Gastrocnemius medialis (tissue), 4 donors: ENCODE results near the gene SLC25A30. TPM values are rescaled to one million over a fixed set of nuclear protein-coding genes. Genes with fewer than 3 reads are reported as not detected.
"Not testable (repeated sequence)": the region's sequence is repeated elsewhere in the genome, so short reads cannot be mapped to it uniquely, and the experiment has no call there.

ENCODE experiments used
- ATAC-seq, 2 donors: fragments of 150-250 bp; one replicate each; pipeline ENCODE4 v1.9.1; 2016
- DNase-seq, 2 donors: peaks; one replicate each; pipeline ENCODE4 v3.0.0-alpha.2; 2019
- H3K27ac ChIP-seq, 4 donors: fragments of 200-600 bp; sonication (generic); 1 replicate in 1 of 4; 2 replicates in 3 of 4; pipeline ENCODE4 v1.5.1; 2016 to 2018; ENCODE audit warnings: mild to moderate bottlenecking in 2 of 4, moderate library complexity in 1 of 4
- H3K27me3 ChIP-seq, 3 donors: fragments of 200-600 bp; sonication (generic) in 2 of 3; 1 replicate in 1 of 3; 2 replicates in 2 of 3; pipeline versions ENCODE4 v1.5.1 to v1.6.0; 2016 to 2019; ENCODE audit warnings: mild to moderate bottlenecking in 1 of 3, moderate library complexity in 1 of 3
- H3K36me3 ChIP-seq, 2 donors: fragments of 200-600 bp; sonication (generic) in 1 of 2; one replicate each; pipeline ENCODE4 v1.5.1; 2017 to 2018
- H3K4me1 ChIP-seq, 2 donors: fragments of 200-600 bp; sonication (generic) in 1 of 2; one replicate each; pipeline ENCODE4 v1.5.1; 2016 to 2017; ENCODE audit warnings: mild to moderate bottlenecking in 2 of 2
- H3K4me3 ChIP-seq, 4 donors: fragments of 200-600 bp; sonication (generic) in 3 of 4; 1 replicate in 1 of 4; 2 replicates in 3 of 4; pipeline ENCODE4 v1.5.1; 2016 to 2019; ENCODE audit warnings: mild to moderate bottlenecking in 2 of 4
- H3K9me3 ChIP-seq, 3 donors: fragments of 200-600 bp; sonication (generic) in 2 of 3; 1 replicate in 1 of 3; 2 replicates in 2 of 3; pipeline ENCODE4 v1.5.1; 2016 to 2019
- CTCF ChIP-seq, 5 experiments: fragments of 450-650 bp in 3 of 5; fragments of 200-600 bp in 2 of 5; sonication (generic) in 2 of 5; IDR thresholded peaks in 4 of 5; conservative IDR thresholded peaks in 1 of 5; 1 replicate in 4 of 5; 2 replicates in 1 of 5; pipeline ENCODE4 v1.5.1; 2016 to 2019; ENCODE audit warnings: antibody characterized with exemption in 5 of 5, mild to moderate bottlenecking in 3 of 5, moderate library complexity in 3 of 5
- POLR2A ChIP-seq, 2 donors: fragments of 450-650 bp; IDR thresholded peaks; one replicate each; pipeline ENCODE4 v1.6.1; 2017; ENCODE audit warnings: antibody characterized with exemption in 2 of 2, mild to moderate bottlenecking in 2 of 2, moderate library complexity in 2 of 2
- in situ Hi-C, 4 donors: fragments of 200-750 bp; cut with MboI; loops; one replicate each; pipeline versions ENCODE4 v1.15.0 to v1.8.0; 2017; ENCODE audit warnings: low sequenced_read_pairs in 4 of 4
- intact Hi-C: fragments of 100-400 bp; cut with DNase I; formaldehyde crosslinking; loops from one replicate; pipeline ENCODE4 v1.15.1; 2023; ENCODE audit warnings: low total_unique reads
- total RNA-seq, 4 donors: library from RNA; depleted of rRNA; stranded (reverse); fragments of >200 nt; gene quantifications; one replicate each; pipeline versions ENCODE4 v1.1.0 to v1.2.3, GENCODE V29; 2016

The SLC25A30 gene
- total RNA-seq, 4 donors from 2014 or later = 4.2 to 27.1 (median 14.6) TPM

- peak in 1 of 2 donors; percentile 48 for ATAC-seq
- Histone ChIP-seq H3K27ac (peak overlapping the region in 3 of 4 donors; percentile 30 to 40 (median 35)), H3K27me3 (no peaks in the 10 kb centered on the region), H3K9me3 (no peaks in the 10 kb centered on the region), H3K4me1 (peaks cover 10 to 13% of the 10 kb centered on the region in 2 donors), H3K36me3 (no peaks in the 10 kb centered on the region), H3K4me3 (no peak overlapping the region)
- no peak for DNase-seq
- intact Hi-C loops = no loop called here
- TF ChIP-seq POLR2A (IDR thresholded peaks at IDR 0.05) = no peak
- TF ChIP-seq CTCF (IDR thresholded peaks at IDR 0.05 in 4 of 5, conservative IDR thresholded peaks at IDR 0.05 in 1 of 5) = no peak
- in situ Hi-C loops = no loop called here
These were observed 32.1 kb downstream of the SLC25A30 start for GRCh38 chr13:45385907-45386553.

- DNase-seq (no peak), ATAC-seq (peak in 1 of 2 donors; percentile 65)
- TF ChIP-seq POLR2A (IDR thresholded peaks at IDR 0.05) = no peak
- no peak for TF ChIP-seq CTCF (IDR thresholded peaks at IDR 0.05 in 4 of 5, conservative IDR thresholded peaks at IDR 0.05 in 1 of 5)
- Histone ChIP-seq H3K4me1 (peaks cover 10 to 13% of the 10 kb centered on the region in 2 donors), H3K9me3 (no peaks in the 10 kb centered on the region), H3K27ac (peak overlapping the region in 3 of 4 donors; percentile 30 to 40 (median 35)), H3K27me3 (no peaks in the 10 kb centered on the region), H3K36me3 (no peaks in the 10 kb centered on the region), H3K4me3 (no peak overlapping the region)
- in situ Hi-C loops (no loop called here), intact Hi-C loops (no loop called here)
These were observed 32.9 kb downstream of the SLC25A30 start for GRCh38 chr13:45385320-45385719.

- no peak for ATAC-seq
- Histone ChIP-seq H3K27ac (peak overlapping the region in 2 of 4 donors; percentile 30 to 40), H3K9me3 (no peaks in the 10 kb centered on the region), H3K36me3 (no peaks in the 10 kb centered on the region), H3K4me3 (no peak overlapping the region), H3K27me3 (no peaks in the 10 kb centered on the region), H3K4me1 (peaks cover 10 to 13% of the 10 kb centered on the region in 2 donors)
- intact Hi-C loops (no loop called here), in situ Hi-C loops (no loop called here)
- no peak for DNase-seq
- TF ChIP-seq POLR2A (IDR thresholded peaks at IDR 0.05) (no peak), CTCF (IDR thresholded peaks at IDR 0.05 in 4 of 5, conservative IDR thresholded peaks at IDR 0.05 in 1 of 5) (no peak)
These were observed 33.5 kb downstream of the SLC25A30 start for GRCh38 chr13:45384474-45385174.

GRCh38 chr13:45382739-45383138, 35.4 kb downstream of the SLC25A30 start:
- DNase-seq, H3K27ac ChIP-seq, H3K9me3 ChIP-seq, H3K27me3 ChIP-seq, H3K4me3 ChIP-seq, ATAC-seq, H3K36me3 ChIP-seq, in situ Hi-C loops, intact Hi-C loops: not testable (repeated sequence)
- H3K4me1 ChIP-seq = peaks cover 10 to 13% of the 10 kb centered on the region in 2 donors

- Histone ChIP-seq H3K36me3 (no peaks in the 10 kb centered on the region), H3K27ac (no peak overlapping the region), H3K9me3 (no peaks in the 10 kb centered on the region), H3K27me3 (no peaks in the 10 kb centered on the region), H3K4me1 (peaks cover 10 to 12% of the 10 kb centered on the region in 2 donors), H3K4me3 (no peak overlapping the region)
- no peak for DNase-seq
- in situ Hi-C loops = no loop called here
- no peak for ATAC-seq
- intact Hi-C loops = no loop called here
- no peak for TF ChIP-seq POLR2A (IDR thresholded peaks at IDR 0.05)
- no peak for TF ChIP-seq CTCF (IDR thresholded peaks at IDR 0.05 in 4 of 5, conservative IDR thresholded peaks at IDR 0.05 in 1 of 5)
These were observed 37.0 kb downstream of the SLC25A30 start for GRCh38 chr13:45381196-45381595.

- H3K36me3 ChIP-seq, H3K4me1 ChIP-seq, in situ Hi-C loops, DNase-seq, H3K9me3 ChIP-seq, intact Hi-C loops, H3K27ac ChIP-seq, ATAC-seq, H3K4me3 ChIP-seq, H3K27me3 ChIP-seq: not testable (repeated sequence)
These were observed 37.5 kb downstream of the SLC25A30 start for GRCh38 chr13:45380708-45381107.

GRCh38 chr13:45379516-45379915, 38.7 kb downstream of the SLC25A30 start:
- H3K27ac ChIP-seq, ATAC-seq, H3K4me1 ChIP-seq, H3K36me3 ChIP-seq, H3K9me3 ChIP-seq, DNase-seq, in situ Hi-C loops, H3K4me3 ChIP-seq, H3K27me3 ChIP-seq, intact Hi-C loops: not testable (repeated sequence)

- DNase-seq, H3K4me3 ChIP-seq, intact Hi-C loops, H3K27ac ChIP-seq, H3K36me3 ChIP-seq, H3K9me3 ChIP-seq, H3K27me3 ChIP-seq, in situ Hi-C loops, H3K4me1 ChIP-seq, ATAC-seq: not testable (repeated sequence)
These were observed 39.4 kb downstream of the SLC25A30 start for GRCh38 chr13:45378786-45379185.
